ENCODE measurements around the gene XCR1.

- TF ChIP-seq CTCF (IDR thresholded peaks at IDR 0.05; ENCODE audit: insufficient read depth, low read length, poor library complexity, severe bottlenecking) (no peak), EZH2phosphoT487 (conservative IDR thresholded peaks at IDR 0.05; ENCODE audit: low read length) (no peak)
These were observed 50.8 kb downstream of the XCR1 start for GRCh38 chr3:45976191-45977091.

All from SU-DHL-6 (cell line).